Spleen (tissue), 11 donors: ENCODE measurements around the gene CYP2D6. TPM values are rescaled to one million over a fixed set of nuclear protein-coding genes. Genes with fewer than 3 reads are reported as not detected.

Source experiments
- DNase-seq: peaks from one replicate; pipeline ENCODE4 v3.0.0-alpha.2; 2020
- H3K27ac ChIP-seq, 8 donors: fragments of 200-600 bp; sonication (generic) in 7 of 8; 1 replicate in 4 of 8; 2 replicates in 4 of 8; pipeline versions ENCODE4 v1.5.0 to v1.8.0; 2016 to 2021; ENCODE audit warnings: inconsistent platforms in 4 of 8, mild to moderate bottlenecking in 4 of 8, moderate library complexity in 1 of 8
- H3K27me3 ChIP-seq, 7 donors: fragments of 200-600 bp; sonication (generic) in 6 of 7; replicated peaks in 1 of 7; 1 replicate in 4 of 7; 2 replicates in 3 of 7; pipeline versions ENCODE4 v1.5.0 to v1.8.0; 2016 to 2021; ENCODE audit warnings: inconsistent platforms in 3 of 7, mild to moderate bottlenecking in 1 of 7
- H3K36me3 ChIP-seq, 6 donors: fragments of 200-600 bp; sonication (generic) in 5 of 6; 1 replicate in 4 of 6; 2 replicates in 2 of 6; pipeline versions ENCODE4 v1.5.0 to v1.8.0; 2016 to 2021; ENCODE audit warnings: inconsistent platforms in 2 of 6
- H3K4me1 ChIP-seq, 6 donors: fragments of 200-600 bp; sonication (generic) in 5 of 6; 1 replicate in 3 of 6; 2 replicates in 3 of 6; pipeline versions ENCODE4 v1.5.0 to v1.8.0; 2016 to 2021; ENCODE audit warnings: inconsistent platforms in 3 of 6
- H3K4me3 ChIP-seq, 8 donors: fragments of 200-600 bp; sonication (generic) in 7 of 8; 1 replicate in 4 of 8; 2 replicates in 4 of 8; pipeline versions ENCODE4 v1.5.0 to v1.8.0; 2016 to 2021; ENCODE audit warnings: inconsistent platforms in 4 of 8, mild to moderate bottlenecking in 4 of 8, moderate library complexity in 2 of 8
- H3K9me3 ChIP-seq, 8 donors: fragments of 200-600 bp; sonication (generic) in 7 of 8; 1 replicate in 4 of 8; 2 replicates in 4 of 8; pipeline versions ENCODE4 v1.5.0 to v1.8.0; 2016 to 2021; ENCODE audit warnings: inconsistent platforms in 4 of 8
- POLR2A ChIP-seq, 3 donors: fragments of 450-650 bp; IDR thresholded peaks; one replicate each; pipeline ENCODE4 v1.5.1; 2017; ENCODE audit warnings: antibody characterized with exemption in 3 of 3, mild to moderate bottlenecking in 1 of 3
- POLR2AphosphoS5 ChIP-seq, 3 donors: sonication (generic); formaldehyde crosslinking; IDR thresholded peaks; one replicate each; pipeline ENCODE4 v1.5.1; 2017; ENCODE audit warnings: antibody characterized with exemption in 3 of 3
- WGBS, 5 donors: extraction: QIAGEN DNeasy Blood & Tissue Kit in 3 of 5; methylation state at CpG; one replicate each; pipeline versions ENCODE4 v1.1.5 to v1.1.7; 2013 to 2018; 5-methylcytosine and 5-hydroxymethylcytosine counted together
- intact Hi-C: fragments of 100-400 bp; cut with DNase I; formaldehyde crosslinking; loops from one replicate; pipeline ENCODE4 v1.15.0; 2023; ENCODE audit warnings: low total_unique reads
- polyA plus RNA-seq, 3 donors: library from polyadenylated mRNA; stranded (reverse); fragments of 200-250 nt; gene quantifications; one replicate each; pipeline ENCODE4 v1.2.1, GENCODE V29; 2013
- total RNA-seq, 7 donors: library from RNA; depleted of rRNA in 3 of 7; stranded (reverse); fragments of >200 nt in 3 of 7; fragmentation: NEBNext Ultra II Directional in 4 of 7; extraction: Animal tissue kit (Norgen Biotek cat#: 25700) in 4 of 7; gene quantifications; one replicate each; pipeline versions ENCODE4 v1.1.0 to v1.2.1, GENCODE V29; 2016 to 2021
- TF ChIP-seq, protein P1 (sequence below), 11 experiments: fragments of 200-600 bp in 7 of 11; fragments of 450-650 bp in 4 of 11; sonication (generic) in 4 of 11; IDR thresholded peaks in 8 of 11; conservative IDR thresholded peaks in 3 of 11; 1 replicate in 7 of 11; 2 replicates in 4 of 11; pipeline versions ENCODE4 v1.4.0 to v1.8.0; 2016 to 2021; ENCODE audit warnings: antibody characterized with exemption in 11 of 11, inconsistent platforms in 4 of 11, mild to moderate bottlenecking in 1 of 11
- donor health status: healthy with polysubstance abuse.
- donor health status: DM: no; HTN: no; CAD: no; lungs with moderate emphysema.
- donor health status: DM: no; HTN: no; CAD: no.
- donor health status: Bipolar disorder and iron deficiency.
- donor health status: healthy.
- donor health status: DM: no; HTN: no; CAD: no.
- donor health status: DM: yes; HTN: yes; CAD: no.

Gene CYP2D6
- total and polyA plus RNA-seq, 10 donors: 1.2 to 3.6 (median 2.4) TPM

GRCh38 chr22:42077486-42078125, 53.0 kb downstream of the CYP2D6 start:
- intact Hi-C loops: no loop called here
- Histone ChIP-seq H3K36me3 (peaks cover 0 to 35% (median 9%) of the 10 kb centered on the region in 6 donors), H3K4me3 (no peak overlapping the region), H3K9me3 (no peaks in the 10 kb centered on the region), H3K27ac (peak overlapping the region in 6 of 8 donors; percentile 97 to 99 (median 98)), H3K27me3 (no peaks in the 10 kb centered on the region), H3K4me1 (peaks cover 24 to 81% (median 65%) of the 10 kb centered on the region in 6 donors)
- TF ChIP-seq POLR2AphosphoS5 (IDR thresholded peaks at IDR 0.05) (no peak), POLR2A (IDR thresholded peaks at IDR 0.05) (no peak)
- TF ChIP-seq, protein P1, sequence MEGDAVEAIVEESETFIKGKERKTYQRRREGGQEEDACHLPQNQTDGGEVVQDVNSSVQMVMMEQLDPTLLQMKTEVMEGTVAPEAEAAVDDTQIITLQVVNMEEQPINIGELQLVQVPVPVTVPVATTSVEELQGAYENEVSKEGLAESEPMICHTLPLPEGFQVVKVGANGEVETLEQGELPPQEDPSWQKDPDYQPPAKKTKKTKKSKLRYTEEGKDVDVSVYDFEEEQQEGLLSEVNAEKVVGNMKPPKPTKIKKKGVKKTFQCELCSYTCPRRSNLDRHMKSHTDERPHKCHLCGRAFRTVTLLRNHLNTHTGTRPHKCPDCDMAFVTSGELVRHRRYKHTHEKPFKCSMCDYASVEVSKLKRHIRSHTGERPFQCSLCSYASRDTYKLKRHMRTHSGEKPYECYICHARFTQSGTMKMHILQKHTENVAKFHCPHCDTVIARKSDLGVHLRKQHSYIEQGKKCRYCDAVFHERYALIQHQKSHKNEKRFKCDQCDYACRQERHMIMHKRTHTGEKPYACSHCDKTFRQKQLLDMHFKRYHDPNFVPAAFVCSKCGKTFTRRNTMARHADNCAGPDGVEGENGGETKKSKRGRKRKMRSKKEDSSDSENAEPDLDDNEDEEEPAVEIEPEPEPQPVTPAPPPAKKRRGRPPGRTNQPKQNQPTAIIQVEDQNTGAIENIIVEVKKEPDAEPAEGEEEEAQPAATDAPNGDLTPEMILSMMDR (IDR thresholded peaks at IDR 0.05 in 8 of 11, conservative IDR thresholded peaks at IDR 0.05 in 3 of 11): no peak
- 89 to 95% (median 95%) methylated on average over 11 to 21 of the region's 21 CpGs for WGBS, 5 donors
- peak; percentile 81 for DNase-seq

DNA sequence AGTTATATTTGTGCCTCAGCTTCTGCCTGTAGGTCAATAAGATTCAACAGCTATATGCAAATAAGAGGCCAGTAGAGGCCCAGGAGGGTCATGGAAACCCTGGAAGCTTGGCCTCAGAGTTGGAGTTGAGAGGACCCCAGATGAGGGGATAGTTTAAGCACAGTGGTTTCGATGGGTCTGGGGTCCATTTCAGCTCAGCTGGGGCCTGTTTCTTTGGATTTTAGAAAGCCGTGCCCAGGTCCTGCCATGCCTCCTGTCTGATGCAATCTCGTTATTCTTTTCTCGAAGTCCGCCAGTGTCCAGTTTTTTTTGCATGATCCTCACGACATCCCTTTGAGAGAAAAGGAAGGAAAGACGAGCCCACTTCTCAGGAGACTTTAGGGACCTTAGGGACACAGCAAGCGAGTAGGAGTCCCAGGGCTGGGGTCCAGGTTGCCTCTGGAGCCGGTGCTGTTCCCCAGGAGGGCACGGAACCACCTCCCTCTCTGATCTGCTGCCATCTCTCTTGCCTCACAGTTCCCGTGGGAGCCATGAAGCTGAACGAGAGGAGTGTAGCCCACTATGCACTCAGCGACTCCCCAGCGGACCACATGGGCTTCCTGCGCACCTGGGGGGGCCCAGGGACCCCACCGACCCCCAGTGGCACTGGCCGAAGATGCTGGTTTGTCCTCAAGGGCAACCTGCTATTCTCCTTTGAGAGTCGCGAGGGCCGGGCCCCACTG, 53.7 kb downstream of the CYP2D6 start:
- H3K4me3 ChIP-seq: no peak overlapping the region
- intact Hi-C loops: no loop called here
- WGBS, 5 donors: 92 to 96% (median 93%) methylated on average over 10 to 20 of the region's 20 CpGs
- no peaks in the 10 kb centered on the region for H3K9me3 ChIP-seq
- peaks cover 0 to 29% (median 3%) of the 10 kb centered on the region in 6 donors for H3K36me3 ChIP-seq
- H3K4me1 ChIP-seq: peaks cover 24 to 80% (median 60%) of the 10 kb centered on the region in 6 donors
- peak overlapping the region in 1 of 8 donors; percentile 98 for H3K27ac ChIP-seq
- peak; percentile 28 for DNase-seq
- TF ChIP-seq POLR2A (IDR thresholded peaks at IDR 0.05) (no peak), POLR2AphosphoS5 (IDR thresholded peaks at IDR 0.05) (no peak)
- TF ChIP-seq, protein P1 (IDR thresholded peaks at IDR 0.05 in 8 of 11, conservative IDR thresholded peaks at IDR 0.05 in 3 of 11): no peak
- H3K27me3 ChIP-seq: no peaks in the 10 kb centered on the region

Other genes with a start within 250 kb of the CYP2D6 start
- gene SHISA8, start 215.7 kb downstream of the CYP2D6 start, total RNA-seq: 1 to 10 TPM in 6 of 7 donors, under 1 TPM in 1; 0.51 to 5.9 (median 3.6) TPM
- 1 to 10 TPM; 1.2 to 2.0 (median 1.4) TPM for gene SHISA8, start 215.7 kb downstream of the CYP2D6 start, polyA plus RNA-seq
- gene TNFRSF13C, start 204.0 kb downstream of the CYP2D6 start, total RNA-seq: 100 to 1,000 TPM in 1 of 7 donors, 10 to 100 TPM in 6; 65.3 to 144 (median 84.2) TPM
- 10 to 100 TPM; 57.8 to 95.5 (median 65.9) TPM for gene TNFRSF13C, start 204.0 kb downstream of the CYP2D6 start, polyA plus RNA-seq
- 10 to 100 TPM in 4 of 7 donors, 1 to 10 TPM in 3; 3.3 to 20.9 (median 10.1) TPM for gene CENPM, start 183.7 kb downstream of the CYP2D6 start, total RNA-seq
- 10 to 100 TPM; 14.4 to 63.1 (median 24.7) TPM for gene CENPM, start 183.7 kb downstream of the CYP2D6 start, polyA plus RNA-seq
- gene SEPTIN3, start 161.4 kb downstream of the CYP2D6 start, total RNA-seq: 1 to 10 TPM in 1 of 7 donors, under 1 TPM in 6; 0.17 to 1.0 (median 0.26) TPM
- gene SEPTIN3, start 161.4 kb downstream of the CYP2D6 start, polyA plus RNA-seq: under 1 TPM; 0.07 to 0.16 (median 0.09) TPM
- gene WBP2NL, start 132.0 kb downstream of the CYP2D6 start, total RNA-seq: 1 to 10 TPM; 1.6 to 5.0 (median 2.5) TPM
- 1 to 10 TPM; 1.2 to 1.5 (median 1.3) TPM for gene WBP2NL, start 132.0 kb downstream of the CYP2D6 start, polyA plus RNA-seq
- 10 to 100 TPM; 20.2 to 60.2 (median 34.1) TPM for gene NAGA, start 60.0 kb downstream of the CYP2D6 start, total RNA-seq
- 1 to 10 TPM; 7.0 to 7.4 (median 7.1) TPM for gene NAGA, start 60.0 kb downstream of the CYP2D6 start, polyA plus RNA-seq
- 10 to 100 TPM in 3 of 7 donors, 1 to 10 TPM in 4; 6.8 to 11.5 (median 9.6) TPM for gene PHETA2, start 56.6 kb downstream of the CYP2D6 start, total RNA-seq
- 1 to 10 TPM; 3.1 to 5.5 (median 4.3) TPM for gene PHETA2, start 56.6 kb downstream of the CYP2D6 start, polyA plus RNA-seq
- 10 to 100 TPM; 13.6 to 91.4 (median 69.6) TPM for gene SMDT1, start 51.1 kb downstream of the CYP2D6 start, total RNA-seq
- gene SMDT1, start 51.1 kb downstream of the CYP2D6 start, polyA plus RNA-seq: 100 to 1,000 TPM in 1 of 3 donors, 10 to 100 TPM in 2; 79.9 to 171 (median 90.7) TPM
- gene NDUFA6, start 40.0 kb downstream of the CYP2D6 start, total RNA-seq: 10 to 100 TPM; 31.1 to 44.9 (median 36.8) TPM
- 10 to 100 TPM; 50.2 to 73.8 (median 64.2) TPM for gene NDUFA6, start 40.0 kb downstream of the CYP2D6 start, polyA plus RNA-seq
- 10 to 100 TPM; 38.5 to 54.1 (median 45.6) TPM for gene TCF20, start 139.8 kb upstream of the CYP2D6 start, total RNA-seq
- 10 to 100 TPM in 1 of 3 donors, 1 to 10 TPM in 2; 4.4 to 10.5 (median 4.9) TPM for gene TCF20, start 139.8 kb upstream of the CYP2D6 start, polyA plus RNA-seq